Activated CD4-positive, CD25-positive, alpha-beta regulatory T cell treated with anti-CD3 and anti-CD28 coated beads, Interleukin-2, amount 50 U/mL, for 24 hours (primary cell): ENCODE data around the gene STK38.

ENCODE experiments used
- ATAC-seq, 2 donors: fragments of 150-1000 bp; cut with Tn5 transposase; one replicate each; pipeline ENCODE4 v1.10.0; 2021; ENCODE audit warnings: mild to moderate bottlenecking in 1 of 2, moderate library complexity in 1 of 2

The STK38 gene

DNA sequence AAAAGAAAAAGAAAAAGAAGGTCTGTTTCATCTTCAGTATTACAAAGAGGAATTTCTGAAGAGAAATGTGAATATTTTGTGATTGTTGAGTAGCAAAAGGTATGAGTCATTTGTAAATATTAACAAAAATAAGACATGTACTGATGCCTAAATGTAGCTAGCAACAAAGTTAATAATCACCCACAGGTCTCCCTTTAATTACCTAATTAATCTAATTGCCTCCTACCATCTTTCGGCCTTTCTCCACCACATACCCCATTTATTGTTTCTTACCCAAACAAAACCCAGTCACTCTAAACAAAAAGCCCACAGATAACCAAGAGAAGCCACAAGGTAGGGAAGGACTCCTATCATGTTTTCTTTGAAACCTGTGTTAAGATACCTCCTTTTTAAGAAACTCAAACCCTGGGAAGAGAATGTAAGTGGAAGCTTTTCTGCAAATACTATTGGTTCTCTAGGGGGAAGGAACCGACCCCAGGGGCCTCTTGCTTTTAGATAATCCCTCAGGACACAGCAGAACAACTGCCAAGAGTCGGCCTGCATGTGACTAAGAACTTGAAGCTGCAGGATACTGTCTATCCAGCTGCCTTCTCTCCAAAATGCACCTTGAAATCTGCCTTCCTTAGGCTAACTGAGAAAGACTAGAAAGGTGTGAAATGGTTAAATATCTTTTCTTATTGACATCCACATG is 16.1 kb upstream of the STK38 start:
- no peak for ATAC-seq

DNA sequence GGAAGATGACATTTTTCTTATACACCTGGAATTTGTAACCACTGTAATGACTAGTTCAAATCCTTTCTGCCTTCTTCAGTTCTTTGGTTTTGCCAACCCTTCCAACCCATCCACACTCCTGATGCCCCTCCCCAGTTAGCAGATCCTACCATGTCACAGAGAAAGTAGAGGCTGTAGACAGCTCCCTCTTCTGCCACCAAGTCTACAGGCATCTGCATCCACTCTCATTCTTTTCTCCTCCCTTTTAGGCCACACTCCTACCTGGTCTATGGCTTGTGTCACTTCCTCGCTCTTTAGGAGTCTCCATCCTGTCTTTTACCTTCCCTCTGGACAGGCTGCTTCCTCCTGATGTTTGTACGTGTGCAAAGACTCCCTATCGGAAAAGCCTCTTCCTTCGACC is 13.5 kb upstream of the STK38 start:
- no peak for ATAC-seq

GRCh38 chr6:36559011-36559793 is 11.9 kb upstream of the STK38 start:
- ATAC-seq: no peak

DNA sequence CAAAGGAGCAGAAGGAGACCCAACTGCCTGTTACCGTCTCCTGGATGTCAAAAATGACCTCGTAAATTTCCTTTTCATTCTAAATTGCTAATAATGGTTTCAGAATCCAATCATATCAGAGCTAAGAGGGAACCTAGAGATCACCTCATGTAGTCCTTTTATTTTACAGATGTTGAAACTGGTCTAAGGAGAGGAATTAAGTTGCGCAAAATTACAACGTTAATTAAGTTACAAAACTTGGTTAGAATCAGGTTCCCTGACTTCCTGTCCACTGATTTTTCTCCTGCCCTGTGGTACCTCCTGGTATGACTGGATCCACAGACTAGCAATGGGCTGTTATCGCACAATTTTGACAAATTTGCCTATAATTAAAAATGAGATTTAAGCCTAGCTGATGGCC is 9.0 kb upstream of the STK38 start:
- ATAC-seq: no peak

- ATAC-seq: no peak
These were observed 8.5 kb upstream of the STK38 start for GRCh38 chr6:36555750-36556252.

DNA sequence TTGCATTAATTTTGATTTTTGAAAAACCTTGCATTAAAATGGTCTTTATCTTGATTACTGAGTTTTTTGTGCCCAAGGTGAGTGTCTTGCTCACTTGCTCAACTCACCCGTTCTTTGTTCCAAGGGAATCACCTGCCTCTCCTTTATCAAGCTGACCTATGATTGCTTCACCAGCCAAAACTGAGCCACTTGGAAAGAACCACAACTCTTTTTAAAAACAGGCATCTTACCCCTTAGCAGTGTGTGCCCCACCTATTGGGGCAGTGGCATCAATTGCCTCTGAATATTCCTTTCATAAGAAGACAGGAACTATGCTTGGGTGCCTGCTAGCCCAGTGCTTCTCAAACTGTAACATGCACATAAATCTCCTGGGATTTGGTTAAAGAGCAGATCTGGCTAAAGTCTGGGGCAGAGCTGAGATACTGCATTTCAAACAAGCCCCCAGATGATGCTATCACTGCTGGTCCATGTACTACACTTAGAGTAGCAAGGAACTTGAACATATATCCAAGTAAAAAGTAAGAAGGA is 3.3 kb upstream of the STK38 start:
- no peak for ATAC-seq

DNA sequence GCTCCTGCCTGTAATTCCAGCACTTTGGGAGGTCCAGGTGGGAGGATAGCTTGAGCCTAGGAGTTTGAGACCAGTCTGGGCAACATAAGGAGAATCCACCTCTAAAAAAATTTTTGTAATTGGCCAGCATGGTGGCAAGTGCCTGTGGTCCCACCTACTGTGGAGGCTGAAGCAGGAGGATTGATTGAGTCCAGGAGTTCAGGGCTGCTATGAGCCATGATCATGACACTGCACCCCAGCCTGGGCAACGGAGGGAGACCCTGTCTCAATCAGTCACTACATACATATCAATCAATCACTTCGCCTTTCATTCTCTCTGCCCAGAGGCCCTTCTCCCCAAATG is 1.1 kb upstream of the STK38 start:
- ATAC-seq: no peak

GRCh38 chr6:36547646-36548400 is 544 bp upstream of the STK38 start:
- no peak for ATAC-seq

GRCh38 chr6:36546308-36546919 is 865 bp downstream of the STK38 start:
- ATAC-seq: peak; percentile 7 to 8

DNA sequence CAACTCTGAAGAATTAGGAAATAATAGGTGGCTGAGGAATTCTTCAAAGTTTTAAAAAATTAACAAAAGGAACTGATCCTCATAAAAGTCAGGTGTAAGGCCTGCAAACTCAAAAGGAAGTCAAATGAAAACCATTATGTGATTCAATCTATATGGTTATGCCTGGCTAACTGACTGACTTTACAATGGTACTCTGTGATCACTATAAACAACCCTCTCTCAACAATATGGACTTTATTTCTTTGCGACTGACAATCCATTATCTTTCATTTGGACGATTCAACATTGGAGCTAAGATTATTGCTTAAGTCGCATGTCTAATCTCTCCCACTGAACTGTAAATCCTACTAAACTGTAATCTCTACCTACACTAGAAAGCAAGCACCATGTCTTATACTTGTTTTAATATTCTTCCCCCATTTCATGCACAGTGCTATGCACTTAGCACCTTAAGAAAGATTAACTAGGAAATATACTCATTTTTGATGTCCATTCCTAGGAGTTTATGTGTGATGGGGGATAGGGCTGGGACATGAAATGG is 1.4 kb downstream of the STK38 start:
- ATAC-seq: no peak

GRCh38 chr6:36544228-36544627 is 3.1 kb downstream of the STK38 start:
- no peak for ATAC-seq

- no peak for ATAC-seq
These were observed 5.2 kb downstream of the STK38 start for GRCh38 chr6:36542041-36542440.

DNA sequence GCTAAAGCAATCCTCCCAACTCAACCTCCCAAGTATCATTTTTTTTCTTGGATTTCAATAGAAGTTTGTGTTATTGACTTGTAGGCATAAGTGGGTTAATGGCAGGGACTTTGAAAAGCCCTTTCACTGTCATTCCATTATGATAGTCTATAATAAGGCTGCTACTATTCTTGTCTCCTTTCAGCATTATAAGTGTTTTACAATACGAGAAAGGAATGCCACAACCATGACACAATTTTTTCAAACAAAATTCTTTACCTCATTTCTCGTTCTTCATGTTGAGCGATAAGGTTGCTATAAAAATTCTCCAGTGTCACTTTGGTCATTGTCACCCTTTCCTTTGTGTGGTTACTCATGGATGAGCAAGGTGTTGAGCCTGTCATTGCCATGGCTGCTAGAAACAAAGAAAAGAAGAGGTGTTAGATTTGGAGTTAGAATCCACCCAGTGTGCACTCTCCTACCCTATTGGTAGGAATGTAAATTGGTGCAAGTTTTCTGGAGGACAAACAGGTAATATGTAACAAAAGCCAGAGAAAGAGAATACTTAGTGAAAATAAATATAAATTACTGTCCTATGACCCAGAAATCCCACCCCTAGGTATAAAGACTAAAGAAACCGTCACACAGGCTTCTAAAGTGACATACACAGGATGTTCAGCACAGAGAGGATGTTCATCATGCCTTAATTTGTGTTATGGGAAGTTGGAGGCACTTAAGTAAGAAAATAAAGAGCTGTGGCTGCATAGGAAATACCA is 7.3 kb downstream of the STK38 start:
- peak; percentile 90 for ATAC-seq

GRCh38 chr6:36536873-36537547 is 10.3 kb downstream of the STK38 start:
- no peak for ATAC-seq

DNA sequence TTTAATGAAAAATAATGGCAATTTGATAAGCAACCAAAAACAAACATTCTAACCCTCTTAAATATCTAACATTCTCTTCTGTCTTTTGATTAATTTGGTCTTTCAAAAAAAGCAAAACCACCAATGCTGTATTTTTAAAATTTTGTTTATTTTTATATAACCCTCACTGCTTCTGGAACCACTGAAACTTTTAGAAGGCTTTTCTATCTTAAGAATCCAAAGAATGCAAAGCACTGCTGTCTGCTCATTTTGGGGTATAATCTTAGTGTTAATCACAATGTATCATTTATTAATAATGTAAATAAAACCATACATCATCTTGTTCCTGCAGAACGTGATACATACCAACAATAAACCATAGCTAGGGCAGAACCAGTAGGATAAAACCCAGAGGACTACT is 14.0 kb downstream of the STK38 start:
- no peak for ATAC-seq

DNA sequence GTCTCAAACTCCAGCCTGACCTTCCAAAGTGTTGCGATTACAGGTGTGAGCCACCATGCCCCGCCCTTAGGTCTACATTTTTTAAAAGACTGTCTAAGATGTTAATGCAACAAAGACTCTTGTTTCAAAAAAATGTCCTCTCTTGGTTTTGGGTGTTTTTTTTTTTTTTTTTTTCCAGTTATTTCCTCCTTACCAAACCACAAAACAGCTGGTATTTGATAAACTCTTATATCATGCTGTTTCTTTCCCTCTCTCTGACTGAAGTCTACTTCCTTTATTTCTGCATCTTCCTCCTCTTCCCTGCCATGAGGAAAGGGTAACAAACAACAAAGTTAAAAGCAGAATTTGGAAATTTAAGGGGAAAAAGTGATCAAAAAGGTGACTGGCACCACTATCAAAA is 21.2 kb downstream of the STK38 start:
- no peak for ATAC-seq

DNA sequence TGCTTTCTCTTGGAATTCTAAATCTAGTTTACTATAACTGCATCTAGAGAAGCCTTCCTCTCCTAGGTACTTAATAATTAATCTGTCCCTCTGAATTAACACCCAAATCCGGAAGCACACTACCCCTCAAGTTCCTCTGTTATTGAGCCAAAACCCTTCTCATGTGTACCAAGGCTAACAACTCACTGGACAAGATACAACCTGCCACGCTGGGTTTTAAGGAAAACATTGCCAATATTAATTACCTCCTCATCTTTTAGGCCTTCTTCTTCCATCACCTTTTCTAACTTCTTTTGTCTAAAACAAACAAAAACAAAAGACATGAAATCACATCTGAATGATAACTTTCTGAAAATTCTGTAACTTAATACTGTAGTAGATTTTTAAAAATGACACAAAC is 21.9 kb downstream of the STK38 start:
- no peak for ATAC-seq

- no peak for ATAC-seq
These were observed 22.4 kb downstream of the STK38 start for GRCh38 chr6:36524871-36525270.

GRCh38 chr6:36523936-36524499 is 23.3 kb downstream of the STK38 start:
- ATAC-seq: no peak

DNA sequence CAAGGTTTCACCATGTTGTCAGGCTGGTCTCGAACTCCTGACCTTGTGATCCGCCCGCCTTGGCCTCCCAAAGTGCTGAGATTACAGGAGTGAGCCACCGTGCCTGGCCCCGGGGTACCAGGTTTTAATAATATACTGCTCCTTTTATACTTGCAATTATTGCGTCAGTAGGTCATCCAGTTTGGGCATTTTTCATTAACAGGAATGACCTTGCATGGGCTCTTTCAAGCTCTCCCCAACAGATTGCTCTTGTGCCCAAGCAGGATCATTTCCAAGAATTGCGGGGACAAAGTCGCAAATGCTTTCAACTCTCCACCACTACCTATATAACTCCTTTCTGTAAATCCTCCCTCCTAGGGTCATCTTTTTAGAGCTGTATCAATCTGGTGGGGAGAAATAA is 23.8 kb downstream of the STK38 start:
- no peak for ATAC-seq

DNA sequence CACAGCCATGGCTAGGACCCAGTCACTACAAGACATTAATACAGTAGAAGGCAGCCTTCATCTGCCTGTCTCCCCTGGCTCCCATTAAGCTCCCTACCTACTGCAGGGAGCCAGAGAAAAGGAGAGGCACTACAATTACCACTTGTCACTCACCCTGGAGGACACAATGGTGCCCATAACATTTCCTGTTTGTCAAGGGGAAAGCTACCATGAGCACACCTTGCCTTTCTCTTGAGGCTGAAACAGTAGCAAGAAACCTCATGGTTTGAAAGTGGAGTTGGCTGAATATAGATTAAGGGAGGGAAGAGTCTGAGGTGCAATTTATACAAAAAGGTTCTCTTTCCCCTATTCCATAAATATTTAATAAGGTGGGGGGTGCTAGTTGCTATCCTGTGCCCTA is 27.9 kb downstream of the STK38 start:
- ATAC-seq: no peak
